Stomach (tissue), 4 donors: ENCODE results near the gene MLXIP.

Experiments
- CTCF ChIP-seq, 7 experiments: fragments of 450-650 bp in 4 of 7; fragments of 200-600 bp in 3 of 7; sonication (generic) in 3 of 7; IDR thresholded peaks; one replicate each; pipeline ENCODE4 v1.5.1; 2016 to 2019; ENCODE audit warnings: antibody characterized with exemption in 7 of 7, control low read depth in 2 of 7, mild to moderate bottlenecking in 1 of 7
- POLR2A ChIP-seq, 4 donors: fragments of 450-650 bp; IDR thresholded peaks; one replicate each; pipeline ENCODE4 v1.6.1; 2016; ENCODE audit warnings: antibody characterized with exemption in 4 of 4, control low read depth in 2 of 4, mild to moderate bottlenecking in 1 of 4, moderate library complexity in 1 of 4

DNA sequence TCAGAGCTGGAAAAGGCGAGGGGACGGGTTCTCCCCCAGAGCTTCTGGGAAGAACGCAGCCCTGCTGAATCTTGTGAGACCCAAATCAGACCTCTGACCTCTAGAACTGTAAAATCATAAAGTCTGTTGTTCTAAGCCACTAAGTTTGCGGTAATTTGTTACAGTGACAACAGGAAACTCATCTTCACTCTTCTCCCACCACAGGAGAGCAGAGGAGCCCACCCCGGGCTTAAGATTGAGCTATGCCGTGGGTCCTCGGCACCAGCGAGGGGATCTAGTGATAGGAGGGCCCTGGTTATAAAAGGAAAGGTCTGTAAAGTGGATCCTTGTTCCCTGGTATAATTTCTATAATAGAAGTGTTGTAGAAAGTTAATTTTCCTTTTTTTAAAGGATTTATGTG, 7.6 kb downstream of the MLXIP start:
- TF ChIP-seq CTCF (IDR thresholded peaks at IDR 0.05) (no peak), POLR2A (IDR thresholded peaks at IDR 0.05) (no peak)
